D721Med (cell line): ENCODE results near the gene SNX14.
A peak's percentile ranks its signal among the peaks of the same experiment; 100 is the strongest.

ENCODE experiments used
- DNase-seq: peaks from one replicate; pipeline ENCODE4 v3.0.0; 2011; ENCODE audit warnings: low spot score; ENCODE audit not compliant: insufficient read length
- FAIRE-seq: peaks from 2 replicates; lab custom pipeline; 2011; peaks lifted over from hg19 to GRCh38; lab: Jason Lieb, UNC
- TF ChIP-seq, protein P1 (sequence below): IDR thresholded peaks from 2 replicates; pipeline ENCODE4 v1.5.1; 2012; ENCODE audit warnings: mild to moderate bottlenecking, control low read depth; ENCODE audit not compliant: insufficient read depth; ENCODE audit errors: missing control alignments

SNX14 gene

DNA sequence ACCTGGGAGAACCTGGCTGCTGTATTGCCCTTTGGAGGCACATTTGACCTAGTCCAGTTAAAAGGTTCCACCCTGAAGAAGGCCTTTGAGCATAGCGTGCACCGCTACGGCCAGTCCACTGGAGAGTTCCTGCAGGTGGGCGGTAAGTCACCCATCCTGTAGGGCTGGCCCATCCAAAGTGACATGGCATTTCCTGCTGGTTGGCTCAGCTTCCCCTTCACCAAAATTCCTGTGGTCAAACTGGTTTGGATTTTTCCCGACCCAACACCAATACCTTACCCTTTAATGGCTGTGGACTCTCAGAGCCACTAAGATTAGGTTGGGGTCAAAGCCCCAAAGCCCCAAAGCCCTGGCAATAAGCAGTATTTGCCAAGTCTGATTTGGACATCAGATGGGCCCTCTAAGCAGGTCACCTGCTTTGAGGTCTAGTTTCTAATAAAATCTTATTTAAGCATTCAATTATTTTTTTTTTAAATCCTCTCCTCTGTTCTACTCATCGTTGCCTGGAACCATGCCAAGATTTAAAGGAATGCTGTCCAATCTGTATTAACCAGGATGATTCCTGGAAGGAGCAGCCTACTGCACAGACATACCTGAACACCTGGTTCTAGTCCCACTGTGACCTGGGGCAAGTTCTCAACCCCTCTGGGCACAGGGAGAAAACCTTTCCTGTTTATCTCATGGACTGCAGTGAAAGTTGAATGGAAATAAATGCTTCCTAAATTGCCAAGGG, 103.0 kb downstream of the SNX14 start:
- TF ChIP-seq, protein P1, sequence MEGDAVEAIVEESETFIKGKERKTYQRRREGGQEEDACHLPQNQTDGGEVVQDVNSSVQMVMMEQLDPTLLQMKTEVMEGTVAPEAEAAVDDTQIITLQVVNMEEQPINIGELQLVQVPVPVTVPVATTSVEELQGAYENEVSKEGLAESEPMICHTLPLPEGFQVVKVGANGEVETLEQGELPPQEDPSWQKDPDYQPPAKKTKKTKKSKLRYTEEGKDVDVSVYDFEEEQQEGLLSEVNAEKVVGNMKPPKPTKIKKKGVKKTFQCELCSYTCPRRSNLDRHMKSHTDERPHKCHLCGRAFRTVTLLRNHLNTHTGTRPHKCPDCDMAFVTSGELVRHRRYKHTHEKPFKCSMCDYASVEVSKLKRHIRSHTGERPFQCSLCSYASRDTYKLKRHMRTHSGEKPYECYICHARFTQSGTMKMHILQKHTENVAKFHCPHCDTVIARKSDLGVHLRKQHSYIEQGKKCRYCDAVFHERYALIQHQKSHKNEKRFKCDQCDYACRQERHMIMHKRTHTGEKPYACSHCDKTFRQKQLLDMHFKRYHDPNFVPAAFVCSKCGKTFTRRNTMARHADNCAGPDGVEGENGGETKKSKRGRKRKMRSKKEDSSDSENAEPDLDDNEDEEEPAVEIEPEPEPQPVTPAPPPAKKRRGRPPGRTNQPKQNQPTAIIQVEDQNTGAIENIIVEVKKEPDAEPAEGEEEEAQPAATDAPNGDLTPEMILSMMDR: no peak
- DNase-seq (no peak), FAIRE-seq (no peak)

DNA sequence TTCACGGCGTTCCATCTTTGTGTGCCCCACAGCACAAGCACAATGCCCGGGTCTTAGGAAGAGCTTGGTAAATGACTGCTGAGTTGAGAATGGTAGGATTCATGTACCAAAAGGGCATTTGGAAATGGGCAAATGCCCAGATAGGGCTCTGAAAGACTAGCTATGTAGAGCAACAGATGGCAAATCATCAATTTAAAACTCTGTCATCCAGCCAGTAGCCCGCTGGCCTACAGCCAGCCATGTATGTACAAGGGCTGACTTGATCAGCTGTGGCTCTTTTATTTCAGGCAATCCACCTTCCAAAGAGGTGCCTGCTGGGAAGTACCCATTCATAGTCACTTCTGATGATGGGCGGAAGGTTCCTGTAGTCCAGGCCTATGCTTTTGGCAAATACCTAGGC, 108.7 kb downstream of the SNX14 start:
- DNase-seq (no peak), FAIRE-seq (no peak)
- TF ChIP-seq, protein P1: no peak

DNA sequence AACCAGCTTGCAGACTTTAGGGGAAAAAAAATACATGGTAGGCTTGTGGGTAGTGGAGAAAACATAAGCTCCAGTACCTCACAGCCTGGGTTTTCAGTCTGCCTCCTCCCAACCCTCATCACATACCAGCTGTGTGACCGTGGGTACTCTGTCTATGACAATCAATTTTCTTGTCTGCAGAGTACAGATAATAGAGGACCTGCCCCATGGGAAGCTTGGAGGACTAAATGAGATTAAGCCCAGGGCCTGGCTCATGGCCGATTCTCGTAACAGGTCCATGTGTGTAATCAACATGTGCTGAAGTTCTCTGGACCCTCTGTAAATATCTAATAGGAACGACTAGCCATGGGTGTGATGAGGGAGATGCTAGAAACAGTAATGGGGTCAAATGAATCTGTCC, 109.8 kb downstream of the SNX14 start:
- no peak for FAIRE-seq
- DNase-seq: no peak
- TF ChIP-seq, protein P1: no peak

DNA sequence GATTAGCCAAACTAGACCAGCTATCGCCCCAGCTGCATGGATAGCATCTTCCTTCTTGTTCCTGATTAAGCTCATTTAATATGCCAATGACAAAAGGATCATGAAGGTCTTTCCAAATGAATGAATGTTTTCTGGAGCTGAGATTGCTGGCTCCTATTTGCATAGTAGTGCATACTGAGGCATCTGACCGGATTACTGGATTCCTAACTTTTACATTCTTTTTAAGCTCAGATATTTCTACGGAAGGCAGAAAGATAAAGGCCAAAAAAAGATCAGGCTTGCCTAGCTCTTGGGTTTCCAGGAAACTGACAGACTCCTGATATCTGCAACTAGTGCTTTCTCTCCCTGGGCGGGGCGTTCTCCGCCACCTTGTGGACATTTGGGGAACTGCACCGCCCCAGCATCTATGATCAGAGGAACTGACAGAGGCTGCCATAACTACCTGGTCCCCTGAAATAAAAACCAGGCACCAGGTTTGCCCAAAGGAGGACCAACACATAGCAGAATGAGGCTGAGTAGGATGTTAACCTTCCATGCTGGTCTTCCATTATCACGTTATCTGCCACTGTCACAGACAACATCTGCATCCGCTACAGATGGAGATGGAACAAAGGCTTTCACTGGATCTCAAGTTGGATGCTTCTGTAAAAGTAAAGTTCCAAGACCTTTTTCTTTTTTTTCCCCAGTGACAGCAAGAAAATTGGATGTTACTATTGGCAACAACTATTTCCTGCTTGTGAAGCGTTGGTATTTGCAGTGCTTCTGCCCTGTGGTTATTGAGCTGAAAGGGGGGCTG, 110.6 kb downstream of the SNX14 start:
- DNase-seq (peak; percentile 20), FAIRE-seq (no peak)
- TF ChIP-seq, protein P1: peak; percentile 86

DNA sequence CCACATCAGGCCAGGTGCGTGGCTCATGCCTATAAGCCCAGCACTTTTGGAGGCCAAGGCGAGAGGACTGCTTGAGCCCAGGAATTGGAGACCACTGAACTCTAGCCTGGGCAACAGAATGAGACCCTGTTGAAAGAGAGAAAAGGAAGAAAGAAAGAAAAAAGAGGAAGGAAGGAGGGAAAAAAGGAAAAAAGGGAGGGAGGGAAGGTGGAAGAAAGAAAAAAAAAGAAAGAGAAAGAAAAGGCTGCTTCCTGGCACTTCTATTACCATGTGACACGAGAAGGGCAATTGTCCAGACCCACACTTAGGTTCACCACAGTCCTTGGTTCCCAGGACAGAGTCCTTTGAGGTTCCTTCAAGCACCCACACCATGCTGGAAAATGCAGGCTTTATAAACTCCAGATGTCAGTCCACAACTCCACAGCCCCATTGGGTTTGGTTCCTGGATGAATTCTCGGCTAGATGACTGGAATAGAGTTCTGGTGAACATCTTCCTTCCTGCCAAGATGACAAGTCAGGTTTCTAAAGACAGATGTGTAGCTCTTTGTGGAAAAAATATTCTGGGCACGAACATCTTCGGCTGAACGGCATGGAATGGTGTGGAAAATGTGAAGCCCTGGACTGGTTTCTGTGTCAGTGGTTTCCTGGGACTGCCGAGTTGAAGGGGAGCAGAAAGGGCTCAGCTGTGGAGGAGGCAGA, 111.3 kb downstream of the SNX14 start:
- no peak for FAIRE-seq
- no peak for DNase-seq
- TF ChIP-seq, protein P1: no peak

DNA sequence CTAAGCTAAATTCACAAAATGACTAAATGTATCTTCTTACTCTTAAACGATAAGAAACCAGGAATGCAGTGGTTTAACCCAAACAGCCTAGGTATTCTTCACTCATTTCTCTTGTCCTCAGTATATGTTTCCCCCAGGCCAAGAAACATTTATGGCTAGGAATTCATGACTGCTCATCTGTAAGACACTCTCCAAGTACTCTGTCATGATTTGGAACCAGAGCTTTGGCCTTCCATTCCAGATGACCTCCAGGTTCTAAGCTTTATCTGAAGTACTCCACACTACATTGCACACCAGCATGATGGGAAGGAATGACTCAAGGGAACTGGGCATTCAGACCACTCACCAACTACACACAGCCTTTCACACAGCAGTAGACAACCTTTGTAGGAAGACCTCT, 114.5 kb downstream of the SNX14 start:
- TF ChIP-seq, protein P1: no peak
- FAIRE-seq (no peak), DNase-seq (no peak)
